Activated CD4-positive, alpha-beta memory T cell treated with anti-CD3 and anti-CD28 coated beads for 36 hours (primary cell): Measurements from ENCODE around the gene SLC38A10. TPM values are rescaled to one million over a fixed set of nuclear protein-coding genes. Genes with fewer than 3 reads are reported as not detected.

Experiments used
- CTCF ChIA-PET: fragments of 350-600 bp; sonication (Branson Sonifier 250); formaldehyde crosslinking; loops from one replicate; lab custom pipeline; 2021; ENCODE audit warnings: antibody characterized with exemption, inconsistent platforms; lab: Charles Lee
- POLR2A ChIA-PET: fragments of 350-600 bp; sonication (Branson Sonifier 250); formaldehyde crosslinking; loops from one replicate; lab custom pipeline; 2021; ENCODE audit warnings: antibody characterized with exemption; lab: Charles Lee
- DNase-seq: peaks from one replicate; pipeline ENCODE4 v3.0.0-alpha.2; 2020
- H3K27ac Mint-ChIP-seq: one replicate; pipeline ENCODE4 v1.8.0; 2021; ENCODE audit warnings: mixed read lengths
- H3K27me3 Mint-ChIP-seq: one replicate; pipeline ENCODE4 v1.8.0; 2021; ENCODE audit warnings: mixed read lengths
- H3K36me3 Mint-ChIP-seq: one replicate; pipeline ENCODE4 v1.8.0; 2021; ENCODE audit warnings: mixed read lengths
- H3K4me1 Mint-ChIP-seq: one replicate; pipeline ENCODE4 v1.8.0; 2021; ENCODE audit warnings: low read depth, mixed read lengths
- H3K4me3 Mint-ChIP-seq: one replicate; pipeline ENCODE4 v1.8.0; 2021; ENCODE audit warnings: mild to moderate bottlenecking, mixed read lengths
- H3K9me3 Mint-ChIP-seq: one replicate; pipeline ENCODE4 v1.8.0; 2021; ENCODE audit warnings: mixed read lengths
- intact Hi-C: fragments of 100-400 bp; cut with micrococcal nuclease; formaldehyde crosslinking; loops from one replicate; pipeline ENCODE4 v1.15.1; 2023
- total RNA-seq, 2 experiments: library from RNA; stranded (reverse); gene quantifications; one replicate each; pipeline ENCODE4 v1.2.3, GENCODE V29; 2021

Gene SLC38A10
- total RNA-seq, 2 experiments from 2014 or later = 60.7 to 60.9 TPM

DNA sequence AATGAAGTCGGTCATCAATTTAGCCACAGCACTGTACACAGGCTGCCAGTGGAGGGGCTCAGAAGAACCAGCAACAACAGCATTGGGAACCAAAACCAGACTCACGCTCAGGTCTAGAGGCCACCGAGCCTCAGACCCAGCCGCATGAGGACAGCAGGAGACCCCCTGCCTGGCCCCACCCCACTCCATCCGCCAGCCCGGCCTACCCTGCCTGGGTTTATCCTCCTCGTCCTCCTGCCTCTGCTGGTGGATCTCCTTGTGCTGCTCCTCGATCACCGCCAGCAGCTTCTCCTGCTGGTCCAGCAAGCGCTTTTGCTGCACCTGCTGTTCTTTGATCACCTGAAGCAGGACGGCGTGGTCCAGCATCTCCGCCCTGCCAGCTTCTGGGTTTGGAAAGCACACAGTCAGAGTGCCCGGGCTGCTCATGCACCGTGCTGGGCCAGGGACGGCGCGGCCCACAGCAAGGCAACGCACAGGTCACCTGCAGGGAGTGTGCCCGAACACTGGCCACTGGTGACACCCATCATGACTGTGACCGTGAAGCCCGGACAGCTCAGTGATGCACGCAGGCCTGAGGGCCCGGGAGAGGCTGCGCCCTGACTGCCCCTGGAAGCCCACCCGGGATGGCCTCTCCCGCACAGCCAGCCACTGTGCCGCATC, 48.3 kb downstream of the SLC38A10 start:
- POLR2A ChIA-PET = interaction anchor here (1.1 kb wide), 1 partner anchor 8 kb away, joined by 3 read pairs; the partner anchor contains the start of genes NDUFAF8 and TEPSIN

DNA sequence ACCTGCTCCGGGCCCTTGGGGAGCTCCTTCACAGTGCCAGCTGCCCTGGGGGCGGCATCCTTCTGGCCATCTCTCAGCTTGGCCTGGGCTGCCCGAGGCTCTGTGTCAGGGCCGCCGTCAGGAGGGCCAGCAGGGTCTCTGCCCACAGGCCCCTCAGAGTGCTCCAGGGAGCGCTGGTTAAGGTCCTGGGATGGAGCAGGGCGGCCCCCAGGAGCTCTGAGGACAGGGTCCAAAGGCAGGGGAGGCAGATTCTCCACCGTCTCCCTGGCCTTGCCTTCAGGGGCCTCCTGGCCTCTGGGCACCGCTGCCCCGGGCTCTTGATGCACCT, 48.8 kb downstream of the SLC38A10 start:
- no peaks in the 10 kb centered on the region for H3K27me3 Mint-ChIP-seq
- no peak overlapping the region for H3K27ac Mint-ChIP-seq
- POLR2A ChIA-PET = no interaction called here
- H3K4me1 Mint-ChIP-seq = peaks cover 15% of the 10 kb centered on the region
- no peaks in the 10 kb centered on the region for H3K9me3 Mint-ChIP-seq
- intact Hi-C loops = no loop called here
- peaks cover 5% of the 10 kb centered on the region for H3K36me3 Mint-ChIP-seq
- no peak overlapping the region for H3K4me3 Mint-ChIP-seq
- no peak for DNase-seq
- CTCF ChIA-PET = interaction anchor here (1.7 kb wide), 1 partner anchor 238 kb away, joined by 5 read pairs; no protein-coding TSS in a partner anchor

More for the DNA sequence above, 48.3 kb downstream of the SLC38A10 start:
- Mint-ChIP-seq H3K4me1 (peaks cover 11% of the 10 kb centered on the region), H3K36me3 (peaks cover 4% of the 10 kb centered on the region), H3K27me3 (no peaks in the 10 kb centered on the region), H3K27ac (no peak overlapping the region), H3K4me3 (no peak overlapping the region), H3K9me3 (no peaks in the 10 kb centered on the region)
- intact Hi-C loops = no loop called here
- no peak for DNase-seq
- CTCF ChIA-PET = interaction anchor here (1.7 kb wide), 1 partner anchor 237 kb away, joined by 5 read pairs; no protein-coding TSS in a partner anchor

DNA sequence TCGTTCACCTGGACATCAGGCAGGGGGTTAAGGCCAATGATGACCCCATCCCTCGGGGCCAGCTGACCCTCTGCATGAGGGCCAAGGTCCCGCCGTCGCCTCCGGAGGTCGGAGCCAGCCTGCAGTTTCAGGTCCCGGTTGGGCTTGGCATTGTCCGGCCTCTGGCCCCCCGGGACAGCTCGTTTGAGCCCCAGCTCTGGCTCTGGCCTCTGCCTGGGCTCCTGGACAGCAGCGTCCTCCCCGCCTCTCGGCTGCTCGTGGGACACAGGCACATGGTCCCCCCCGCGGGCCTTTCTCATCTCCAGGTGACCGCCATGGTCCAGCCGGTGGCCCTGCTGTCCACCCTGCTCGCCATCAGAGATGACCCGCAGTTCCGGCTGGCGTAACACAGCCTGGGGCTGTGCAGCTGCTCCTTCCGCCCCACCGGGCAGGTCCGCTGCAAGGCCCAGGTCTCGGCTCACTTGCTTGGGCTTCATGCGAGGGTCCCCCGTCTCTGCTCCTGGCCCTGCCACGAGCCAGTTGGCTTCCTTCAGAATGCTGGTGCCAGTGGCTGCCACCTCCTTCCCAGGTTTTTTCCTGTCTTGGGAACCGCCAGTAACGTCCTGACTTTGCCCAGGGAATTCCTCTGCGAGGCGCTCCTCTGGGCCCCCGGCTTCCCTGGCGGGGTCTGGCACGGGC, 49.3 kb downstream of the SLC38A10 start:
- Mint-ChIP-seq H3K4me1 (peaks cover 20% of the 10 kb centered on the region), H3K36me3 (peaks cover 6% of the 10 kb centered on the region), H3K27ac (no peak overlapping the region), H3K9me3 (no peaks in the 10 kb centered on the region), H3K4me3 (no peak overlapping the region), H3K27me3 (no peaks in the 10 kb centered on the region)
- ChIA-PET POLR2A (no interaction called here), CTCF (interaction anchor here (0.8 to 1.7 kb wide), 2 partner anchors 9 to 238 kb away, joined by 3 to 5 read pairs; no protein-coding TSS in a partner anchor)
- intact Hi-C loops = no loop called here
- DNase-seq = no peak

DNA sequence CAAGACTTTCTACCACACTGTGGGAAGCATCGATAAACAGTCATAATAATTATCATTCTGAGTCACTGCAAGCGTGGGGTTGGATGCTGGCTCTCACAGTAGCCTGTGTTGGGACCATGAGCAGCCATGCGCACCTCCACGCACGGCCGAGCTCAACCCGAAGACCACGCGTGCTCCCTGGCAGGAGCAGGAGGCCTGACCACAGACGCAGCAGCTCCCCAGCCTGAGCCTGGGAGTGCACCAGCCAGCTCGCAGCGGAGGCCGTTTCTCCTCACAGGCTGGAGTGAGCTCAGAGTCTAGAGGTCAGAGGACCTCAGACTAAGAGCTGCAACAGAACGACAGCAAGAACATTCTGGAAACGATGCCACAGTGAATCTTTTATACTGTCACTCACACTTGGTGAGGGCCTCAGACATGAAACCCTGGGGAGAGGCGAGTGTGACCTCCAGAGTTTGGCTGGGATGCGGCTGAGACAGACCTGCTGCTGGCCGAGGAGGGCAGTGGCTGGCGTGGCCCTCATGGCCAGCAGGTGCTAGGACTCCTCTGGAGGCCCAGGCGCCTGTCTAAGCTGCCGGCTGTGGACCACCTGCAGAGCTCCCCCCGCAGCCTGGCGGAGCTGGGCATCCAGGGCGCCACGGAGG, 50.0 kb downstream of the SLC38A10 start:
- intact Hi-C loops = no loop called here
- H3K4me3 Mint-ChIP-seq = peak overlapping the region; percentile 16
- peaks cover 23% of the 10 kb centered on the region for H3K4me1 Mint-ChIP-seq
- ChIA-PET CTCF (interaction anchor here (0.8 to 1.7 kb wide), 2 partner anchors 10 to 239 kb away, joined by 3 to 5 read pairs; no protein-coding TSS in a partner anchor), POLR2A (no interaction called here)
- H3K36me3 Mint-ChIP-seq = peaks cover 8% of the 10 kb centered on the region
- H3K27me3 Mint-ChIP-seq = no peaks in the 10 kb centered on the region
- H3K27ac Mint-ChIP-seq = peak overlapping the region; percentile 56
- H3K9me3 Mint-ChIP-seq = no peaks in the 10 kb centered on the region
- peak; percentile 30 for DNase-seq

DNA sequence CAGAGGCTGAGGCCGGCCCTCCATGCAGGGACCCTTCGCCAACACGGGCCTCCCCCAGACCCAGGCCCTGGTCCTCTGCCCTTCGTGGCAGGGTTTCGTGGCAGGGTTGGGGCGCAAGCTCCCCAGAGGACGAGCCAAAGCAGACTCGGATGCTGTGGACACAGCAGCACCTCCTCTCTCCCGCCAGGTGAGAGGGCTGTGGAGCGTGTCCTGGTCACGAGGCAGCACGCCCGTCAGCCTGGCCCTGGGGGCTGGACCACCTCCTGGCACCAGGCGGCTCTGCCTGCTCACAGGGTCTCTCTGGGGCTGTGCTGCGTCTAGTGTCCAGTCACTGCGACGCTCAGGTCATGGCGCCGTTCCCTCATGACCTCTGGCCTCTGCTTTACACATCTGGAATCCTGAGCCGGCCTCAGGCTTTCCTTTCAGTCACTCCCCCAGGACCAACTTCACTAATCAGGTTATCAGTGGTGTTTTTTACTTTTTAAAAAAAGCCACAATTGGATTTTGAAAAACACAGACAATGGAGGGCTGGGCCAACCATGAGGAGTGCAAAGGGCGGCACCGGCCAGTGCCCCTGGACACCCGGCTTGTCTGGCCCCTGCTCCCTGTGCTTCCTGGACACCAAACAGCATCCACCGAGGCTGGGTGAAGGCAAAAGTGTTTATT, 50.6 kb downstream of the SLC38A10 start:
- CTCF ChIA-PET = no interaction called here
- POLR2A ChIA-PET = no interaction called here

DNA sequence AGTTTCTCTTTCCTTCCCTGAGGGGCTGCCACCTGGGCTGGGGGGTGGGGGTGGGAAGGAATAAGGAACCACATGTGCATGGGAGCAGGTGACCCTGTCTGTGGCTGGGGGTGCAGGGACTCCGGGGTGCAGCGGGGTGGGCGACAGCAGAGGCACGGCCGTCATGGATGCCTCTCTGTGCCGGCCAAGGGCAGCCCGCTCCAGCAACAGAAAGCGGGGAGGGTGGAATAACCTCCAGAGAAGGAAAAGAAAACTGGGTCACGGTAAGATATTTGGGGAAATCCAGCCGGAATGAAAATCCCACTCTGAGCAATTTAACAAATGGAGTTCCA, 51.8 kb downstream of the SLC38A10 start:
- DNase-seq = no peak
- no peaks in the 10 kb centered on the region for H3K27me3 Mint-ChIP-seq
- H3K9me3 Mint-ChIP-seq = no peaks in the 10 kb centered on the region
- H3K4me1 Mint-ChIP-seq = peaks cover 25% of the 10 kb centered on the region
- H3K27ac Mint-ChIP-seq = no peak overlapping the region
- H3K36me3 Mint-ChIP-seq = peaks cover 8% of the 10 kb centered on the region
- ChIA-PET CTCF (no interaction called here), POLR2A (no interaction called here)
- H3K4me3 Mint-ChIP-seq = no peak overlapping the region
- intact Hi-C loops = no loop called here

More for the DNA sequence above, 50.6 kb downstream of the SLC38A10 start:
- Mint-ChIP-seq H3K9me3 (no peaks in the 10 kb centered on the region), H3K36me3 (peaks cover 7% of the 10 kb centered on the region), H3K27me3 (no peaks in the 10 kb centered on the region), H3K27ac (peak overlapping the region; percentile 56), H3K4me1 (peaks cover 25% of the 10 kb centered on the region), H3K4me3 (no peak overlapping the region)
- DNase-seq = no peak
- intact Hi-C loops = no loop called here

DNA sequence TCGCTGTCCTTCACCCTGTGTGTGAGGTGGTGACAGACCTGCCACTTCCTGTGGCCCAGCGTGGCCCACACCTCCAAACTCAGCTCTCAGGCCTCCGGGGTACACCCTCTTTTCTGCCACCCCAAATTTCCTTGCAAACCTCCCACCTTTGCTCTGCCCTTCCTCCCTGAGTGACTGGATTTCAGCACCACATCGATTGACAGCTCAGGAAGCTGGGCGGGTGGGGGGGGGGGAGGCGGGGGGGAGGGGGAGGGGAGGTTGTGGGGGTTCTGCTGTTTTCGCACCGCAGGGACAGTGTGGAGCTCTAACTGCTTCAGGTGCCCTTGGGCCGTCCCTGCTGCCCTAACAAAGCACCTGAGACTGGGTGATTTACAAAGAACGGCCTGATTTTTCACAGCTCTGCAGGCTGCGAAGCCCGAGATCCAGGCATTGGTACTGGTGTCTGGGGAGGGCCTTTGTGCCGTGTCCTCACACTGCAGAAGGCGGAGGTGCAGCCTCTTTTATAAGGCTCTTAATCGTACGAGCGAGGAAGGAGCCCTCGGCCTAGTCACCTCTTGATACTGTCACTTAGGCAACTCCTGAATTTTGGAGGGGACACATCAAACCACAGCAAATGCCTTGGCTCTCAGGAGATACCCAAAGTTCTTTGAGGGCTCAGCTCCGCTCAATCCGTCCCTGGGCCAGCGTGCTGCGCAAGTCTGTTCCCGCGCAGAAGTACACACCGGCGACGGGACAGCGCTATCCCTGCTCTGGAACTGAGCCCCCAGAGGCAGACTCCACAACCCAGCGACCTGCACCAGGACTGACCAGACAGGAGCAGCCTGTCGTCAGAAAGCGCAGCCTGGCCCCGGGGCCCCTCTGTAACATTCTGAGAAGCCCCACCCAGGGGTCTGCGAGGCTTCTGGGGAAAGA, 52.4 kb downstream of the SLC38A10 start:
- POLR2A ChIA-PET = no interaction called here
- H3K4me3 Mint-ChIP-seq = no peak overlapping the region
- H3K27ac Mint-ChIP-seq = no peak overlapping the region
- H3K9me3 Mint-ChIP-seq = no peaks in the 10 kb centered on the region
- no peak for DNase-seq
- peaks cover 8% of the 10 kb centered on the region for H3K36me3 Mint-ChIP-seq
- CTCF ChIA-PET = interaction anchor here (0.9 to 1.1 kb wide), 2 partner anchors 14 to 20 kb away, joined by 3 to 5 read pairs; partner anchors contain the start of gene CEP131
- no peaks in the 10 kb centered on the region for H3K27me3 Mint-ChIP-seq
- intact Hi-C loops = no loop called here
- H3K4me1 Mint-ChIP-seq = peaks cover 29% of the 10 kb centered on the region

DNA sequence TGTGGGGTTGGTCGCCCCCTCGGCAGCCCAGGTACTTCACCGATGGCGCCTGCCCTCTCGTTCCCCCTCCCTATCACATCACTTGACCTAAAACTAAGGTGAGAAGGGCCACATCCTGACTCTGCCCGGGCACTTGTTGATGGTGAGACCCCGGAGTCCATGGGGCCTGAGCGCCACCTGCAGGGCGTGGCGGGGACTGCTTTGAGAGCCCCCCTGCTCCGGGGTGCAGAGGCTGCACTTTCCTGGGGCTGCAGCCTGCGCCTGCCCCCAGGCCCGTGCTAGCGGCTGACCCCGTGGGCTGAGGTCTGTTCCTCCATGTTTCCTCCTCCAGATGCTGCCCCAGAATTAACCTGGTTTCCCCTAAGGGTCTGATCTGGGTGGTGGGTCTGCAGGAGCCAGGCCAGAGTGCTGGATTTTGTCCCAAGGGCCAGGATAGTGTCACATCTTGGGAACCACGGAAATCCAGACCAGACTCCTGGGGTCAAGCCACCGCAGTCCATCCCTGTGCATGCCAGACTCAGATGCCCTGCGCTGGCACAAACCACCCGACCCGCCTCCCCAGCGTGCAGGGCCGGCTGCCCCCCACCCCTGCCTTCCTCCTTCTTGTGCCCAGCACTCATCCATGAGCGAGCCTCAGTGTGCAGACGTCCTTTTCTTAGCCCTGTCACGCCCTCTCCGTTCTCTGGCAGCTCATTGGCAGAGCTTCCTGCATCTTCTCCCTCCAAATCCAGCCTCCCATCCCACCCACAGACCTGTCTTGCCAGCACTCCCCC, 53.3 kb downstream of the SLC38A10 start:
- DNase-seq = peak; percentile 75
- POLR2A ChIA-PET = no interaction called here
- H3K9me3 Mint-ChIP-seq = no peaks in the 10 kb centered on the region
- intact Hi-C loops = loop anchor here (1.0 kb wide), 1 partner anchor 100 kb away; no protein-coding TSS in a partner anchor
- peaks cover 8% of the 10 kb centered on the region for H3K36me3 Mint-ChIP-seq
- no peak overlapping the region for H3K4me3 Mint-ChIP-seq
- CTCF ChIA-PET = interaction anchor here (0.9 to 1.1 kb wide), 2 partner anchors 13 to 19 kb away, joined by 3 to 5 read pairs; partner anchors contain the start of gene CEP131
- H3K27me3 Mint-ChIP-seq = no peaks in the 10 kb centered on the region
- peak overlapping the region; percentile 33 for H3K27ac Mint-ChIP-seq
- peaks cover 36% of the 10 kb centered on the region for H3K4me1 Mint-ChIP-seq

DNA sequence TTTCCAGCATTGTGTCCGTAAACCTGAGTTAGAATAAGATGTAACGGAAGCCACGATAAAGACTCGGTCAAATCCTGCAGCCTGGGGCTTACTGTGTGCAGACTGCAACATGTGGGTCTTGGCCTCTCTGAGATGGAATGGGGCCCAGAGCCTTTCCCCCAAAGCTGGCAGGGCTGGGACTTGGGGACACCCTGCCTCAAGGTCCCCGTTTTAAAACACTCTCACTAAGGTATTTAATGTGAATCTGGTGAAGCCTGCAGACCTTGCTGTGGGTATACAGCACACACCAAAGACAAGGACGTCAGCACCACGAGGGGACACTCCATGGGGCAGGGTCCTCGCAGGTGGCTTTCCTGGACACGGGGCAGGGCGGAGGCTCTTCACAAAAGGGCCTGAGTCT, 53.9 kb downstream of the SLC38A10 start:
- Mint-ChIP-seq H3K4me3 (no peak overlapping the region), H3K9me3 (no peaks in the 10 kb centered on the region), H3K27me3 (no peaks in the 10 kb centered on the region), H3K27ac (no peak overlapping the region), H3K4me1 (peaks cover 36% of the 10 kb centered on the region), H3K36me3 (peaks cover 8% of the 10 kb centered on the region)
- DNase-seq = no peak
- CTCF ChIA-PET = interaction anchor here (1.1 kb wide), 1 partner anchor 98 kb away, joined by 3 read pairs; no protein-coding TSS in a partner anchor
- POLR2A ChIA-PET = interaction anchor here (0.7 kb wide), 1 partner anchor 156 kb away, joined by 3 read pairs; no protein-coding TSS in a partner anchor
- intact Hi-C loops = loop anchor here (1.0 kb wide), 1 partner anchor 99 kb away; no protein-coding TSS in a partner anchor

DNA sequence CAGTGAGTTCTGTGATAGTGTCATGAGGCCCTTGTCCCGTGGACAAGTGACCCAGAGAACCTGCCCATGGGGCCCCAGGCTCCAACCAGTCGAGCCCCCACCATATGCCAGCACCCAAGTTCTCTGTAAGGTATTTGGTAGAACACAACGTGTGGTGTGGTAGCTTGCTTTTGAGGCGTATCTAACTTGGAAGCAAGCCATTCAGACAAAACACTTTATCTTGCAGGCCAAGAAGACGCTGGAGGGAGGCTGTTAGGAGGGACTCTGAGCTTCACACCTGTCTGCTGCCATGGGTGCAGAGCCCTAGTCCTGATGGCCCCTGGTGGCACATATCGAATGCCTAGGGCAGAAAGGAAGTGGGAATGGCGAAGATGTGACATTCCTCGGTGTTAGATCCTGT, 54.3 kb downstream of the SLC38A10 start:
- ChIA-PET POLR2A (interaction anchor here (0.7 to 2.4 kb wide), 2 partner anchors 18 to 156 kb away, joined by 3 to 16 read pairs; partner anchors contain the start of gene CEP131), CTCF (interaction anchor here (1.0 to 1.1 kb wide), 2 partner anchors 51 to 97 kb away, joined by 3 read pairs; no protein-coding TSS in a partner anchor)
- no peaks in the 10 kb centered on the region for H3K27me3 Mint-ChIP-seq
- intact Hi-C loops = loop anchor here (1.0 kb wide), 1 partner anchor 98 kb away; no protein-coding TSS in a partner anchor
- peak overlapping the region; percentile 96 for H3K4me3 Mint-ChIP-seq
- H3K27ac Mint-ChIP-seq = no peak overlapping the region
- DNase-seq = no peak
- peaks cover 36% of the 10 kb centered on the region for H3K4me1 Mint-ChIP-seq
- no peaks in the 10 kb centered on the region for H3K9me3 Mint-ChIP-seq
- peaks cover 8% of the 10 kb centered on the region for H3K36me3 Mint-ChIP-seq
